HepG2 (cell line): ENCODE results near the gene CYB5B. TPM values are rescaled to one million over a fixed set of nuclear protein-coding genes. Genes with fewer than 3 reads are reported as not detected.

Source experiments
- ATAC-seq: fragments of 200-7000 bp; cut with Tn5 transposase; 3 replicates; pipeline ENCODE4 v1.9.1; 2020; ENCODE audit warnings: mild to moderate bottlenecking, moderate library complexity
- BruUV-seq: library from RNA; stranded (reverse); fragments of 400-500 nt; replicated peaks from 2 replicates; lab custom pipeline; 2021; lab: Mats Ljungman, UMichigan
- CTCF ChIA-PET: fragments of 300-600 bp; formaldehyde crosslinking; extraction: SDS; loops from one replicate; lab custom pipeline; 2021; ENCODE audit warnings: low total read pairs, inconsistent platforms, low intra/inter-chr PET ratio; lab: Yijun Ruan, JAX
- POLR2A ChIA-PET: fragments of 350-600 bp; sonication (Branson Sonifier 250); formaldehyde crosslinking; loops from one replicate; lab custom pipeline; 2020; ENCODE audit warnings: antibody characterized with exemption, inconsistent platforms; lab: Yijun Ruan, JAX
- DNase-seq: peaks from one replicate; pipeline ENCODE4 v3.0.0-alpha.2; 2015; ENCODE audit warnings: low spot score
- FAIRE-seq: peaks from 3 replicates; lab custom pipeline; 2011; peaks lifted over from hg19 to GRCh38; lab: Jason Lieb, UNC
- H2AFZ ChIP-seq: one replicate; pipeline ENCODE4 v1.6.1; 2011; ENCODE audit warnings: low read length, inconsistent platforms
- H3K27ac ChIP-seq: fragments of 300-600 bp; 3 replicates; pipeline ENCODE4 v1.8.0; 2011; ENCODE audit warnings: mixed run types, mild to moderate bottlenecking, mixed read lengths, low read length, inconsistent platforms; ENCODE audit not compliant: insufficient read depth; ENCODE audit errors: extremely low read length
- H3K27me3 ChIP-seq, 2 experiments: fragments of 200-600 bp in 1 of 2; 2 replicates in 1 of 2; 3 replicates in 1 of 2; pipeline versions ENCODE4 v1.6.0 to v1.8.0; 2011; ENCODE audit warnings: low read length in 2 of 2, mild to moderate bottlenecking in 2 of 2, moderate library complexity in 2 of 2, inconsistent platforms in 1 of 2; ENCODE audit not compliant: insufficient read depth in 2 of 2, control insufficient read depth in 1 of 2
- H3K36me3 ChIP-seq, 2 experiments: fragments of 200-600 bp in 1 of 2; replicated peaks in 1 of 2; 2 replicates in 1 of 2; 3 replicates in 1 of 2; pipeline versions ENCODE4 v1.5.1 to v1.8.0; 2011; ENCODE audit warnings: low read length in 2 of 2, inconsistent platforms in 1 of 2; ENCODE audit not compliant: insufficient read depth in 2 of 2, control insufficient read depth in 1 of 2
- H3K4me1 ChIP-seq: 2 replicates; pipeline ENCODE4 v1.5.1; 2012; ENCODE audit warnings: low read length, inconsistent platforms; ENCODE audit not compliant: insufficient read depth
- H3K4me2 ChIP-seq: 2 replicates; pipeline ENCODE4 v1.6.0; 2011; ENCODE audit warnings: low read depth, low read length, inconsistent platforms
- H3K4me3 ChIP-seq, 3 experiments: fragments of 200-600 bp in 1 of 3; sonication (generic), shearing (Covaris generic) in 1 of 3; replicated peaks in 1 of 3; 2 replicates each; pipeline ENCODE4 v1.5.1; 2011 to 2016; ENCODE audit warnings: low read length in 3 of 3, inconsistent platforms in 2 of 3, low read depth in 2 of 3, mild to moderate bottlenecking in 2 of 3, control low read depth in 1 of 3, mixed read lengths in 1 of 3; ENCODE audit not compliant: insufficient read depth in 1 of 3
- H3K79me2 ChIP-seq: one replicate; pipeline ENCODE4 v1.6.1; 2011; ENCODE audit warnings: low read length, inconsistent platforms; ENCODE audit not compliant: insufficient read depth
- H3K9ac ChIP-seq: 2 replicates; pipeline ENCODE4 v1.6.0; 2011; ENCODE audit warnings: mild to moderate bottlenecking, low read depth, low read length, inconsistent platforms; ENCODE audit not compliant: insufficient read depth
- H3K9me3 ChIP-seq: 2 replicates; pipeline ENCODE4 v1.5.1; 2012; ENCODE audit warnings: mild to moderate bottlenecking, low read length
- H4K20me1 ChIP-seq: 2 replicates; pipeline ENCODE4 v1.6.0; 2011; ENCODE audit warnings: inconsistent platforms, mild to moderate bottlenecking, low read length, moderate library complexity; ENCODE audit not compliant: insufficient read depth
- SIN3A ChIP-seq: IDR thresholded peaks from 2 replicates; pipeline ENCODE4 v1.6.1; 2011; ENCODE audit warnings: low read depth, mild to moderate bottlenecking, control low read depth, low read length, borderline replicate concordance
- SP4 ChIP-seq: sonication (generic); formaldehyde crosslinking; IDR thresholded peaks from 2 replicates; pipeline ENCODE4 v1.8.1; 2023; ENCODE audit warnings: mild to moderate bottlenecking, missing genetic modification reagents
- TMF1 ChIP-seq: sonication (generic); formaldehyde crosslinking; IDR thresholded peaks from 2 replicates; pipeline ENCODE4 v1.8.1; 2022; ENCODE audit warnings: low read depth, missing genetic modification reagents
- ZNF546 ChIP-seq: sonication (generic); formaldehyde crosslinking; conservative IDR thresholded peaks from 2 replicates; pipeline ENCODE4 v1.8.1; 2023; ENCODE audit warnings: mild to moderate bottlenecking, missing genetic modification reagents
- ZNF558 ChIP-seq: sonication (generic); formaldehyde crosslinking; IDR thresholded peaks from 2 replicates; pipeline ENCODE4 v1.9.0; 2022; ENCODE audit warnings: mild to moderate bottlenecking, missing genetic modification reagents, borderline replicate concordance
- WGBS: methylation state at CpG from one replicate; pipeline ENCODE4 v1.1.6; 2017; ENCODE audit warnings: low lambda C conversion rate; 5-methylcytosine and 5-hydroxymethylcytosine counted together
- in situ Hi-C: cut with HindIII; loops from 2 replicates; pipeline ENCODE4 v1.10.0; 2017; ENCODE audit warnings: low pct_unique_long_range_greater_than_20kb; ENCODE audit not compliant: extremely low pct_ligation_motif_present
- intact Hi-C: fragments of 100-400 bp; cut with micrococcal nuclease; formaldehyde crosslinking; loops from one replicate; pipeline ENCODE4 v1.10.0; 2022; ENCODE audit not compliant: unreplicated experiment
- polyA plus RNA-seq, 8 experiments: library from polyadenylated mRNA; depleted of rRNA in 3 of 8; stranded (reverse) in 7 of 8; unstranded in 1 of 8; fragments of >200 nt; fragmentation: Illumina TruSeq in 4 of 8; extraction: Trizol in 4 of 8; gene quantifications; 2 replicates each; pipeline versions ENCODE4 v1.2.1 to v1.2.3, GENCODE V29; 2011 to 2016; ENCODE audit warnings: low read depth in 4 of 8, missing spikeins in 1 of 8, mixed read lengths in 1 of 8; ENCODE audit not compliant: insufficient read depth in 1 of 8
- total RNA-seq, 5 experiments: library from RNA; depleted of rRNA; stranded (reverse); fragments of >200 nt; fragmentation: Illumina TruSeq; extraction: Trizol; gene quantifications; 2 replicates each; pipeline ENCODE4 v1.2.3, GENCODE V29; 2016; ENCODE audit warnings: low read depth in 1 of 5
- TF ChIP-seq, protein P1 (sequence below): IDR thresholded peaks from 2 replicates; pipeline ENCODE4 v1.6.1; 2012; ENCODE audit warnings: low read length, improper control_type of control experiment
- TF ChIP-seq, protein P2 (sequence below): sonication (generic); formaldehyde crosslinking; IDR thresholded peaks from 2 replicates; pipeline ENCODE4 v1.4.0; 2020; ENCODE audit warnings: low read depth, missing genetic modification reagents

The CYB5B gene
- total and polyA plus RNA-seq, 2 of the 13 experiments (the other 11 are each of a cell fraction or from before 2014, with no cell fraction given), result 234 to 432 TPM

DNA sequence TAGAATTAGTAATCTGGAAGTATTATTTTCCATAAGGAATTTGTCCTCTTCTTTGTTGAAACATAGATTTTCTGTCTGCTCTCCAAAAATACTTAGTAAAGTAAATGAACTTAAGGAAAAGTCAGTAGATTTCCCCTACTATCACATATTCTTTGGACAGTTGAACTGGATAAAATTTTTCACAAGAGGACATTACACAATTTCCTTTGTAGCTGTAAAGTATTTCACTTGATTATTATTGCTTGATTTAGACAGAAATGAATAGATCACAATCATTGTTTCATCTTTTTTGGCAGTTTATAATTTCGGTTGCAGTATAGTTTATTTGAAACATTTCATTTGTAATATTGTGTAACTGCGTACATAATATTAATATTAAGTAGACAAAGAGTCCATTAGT, 12.5 kb downstream of the CYB5B start:
- in situ Hi-C loops, result no loop called here
- FAIRE-seq, result no peak
- no peaks in the 10 kb centered on the region for H3K9me3 ChIP-seq
- peak overlapping the region; percentile 52; the same call in 1 of the 2 replicates for H3K4me2 ChIP-seq
- 83% methylated on average over 2 of the region's 2 CpGs for WGBS
- CTCF ChIA-PET, result no interaction called here
- H3K27me3 ChIP-seq, result no peaks in the 10 kb centered on the region
- POLR2A ChIA-PET, result interaction anchor here (1.9 kb wide), 1 partner anchor 23 kb away, joined by 5 read pairs; no protein-coding TSS in a partner anchor
- TF ChIP-seq, protein P1, sequence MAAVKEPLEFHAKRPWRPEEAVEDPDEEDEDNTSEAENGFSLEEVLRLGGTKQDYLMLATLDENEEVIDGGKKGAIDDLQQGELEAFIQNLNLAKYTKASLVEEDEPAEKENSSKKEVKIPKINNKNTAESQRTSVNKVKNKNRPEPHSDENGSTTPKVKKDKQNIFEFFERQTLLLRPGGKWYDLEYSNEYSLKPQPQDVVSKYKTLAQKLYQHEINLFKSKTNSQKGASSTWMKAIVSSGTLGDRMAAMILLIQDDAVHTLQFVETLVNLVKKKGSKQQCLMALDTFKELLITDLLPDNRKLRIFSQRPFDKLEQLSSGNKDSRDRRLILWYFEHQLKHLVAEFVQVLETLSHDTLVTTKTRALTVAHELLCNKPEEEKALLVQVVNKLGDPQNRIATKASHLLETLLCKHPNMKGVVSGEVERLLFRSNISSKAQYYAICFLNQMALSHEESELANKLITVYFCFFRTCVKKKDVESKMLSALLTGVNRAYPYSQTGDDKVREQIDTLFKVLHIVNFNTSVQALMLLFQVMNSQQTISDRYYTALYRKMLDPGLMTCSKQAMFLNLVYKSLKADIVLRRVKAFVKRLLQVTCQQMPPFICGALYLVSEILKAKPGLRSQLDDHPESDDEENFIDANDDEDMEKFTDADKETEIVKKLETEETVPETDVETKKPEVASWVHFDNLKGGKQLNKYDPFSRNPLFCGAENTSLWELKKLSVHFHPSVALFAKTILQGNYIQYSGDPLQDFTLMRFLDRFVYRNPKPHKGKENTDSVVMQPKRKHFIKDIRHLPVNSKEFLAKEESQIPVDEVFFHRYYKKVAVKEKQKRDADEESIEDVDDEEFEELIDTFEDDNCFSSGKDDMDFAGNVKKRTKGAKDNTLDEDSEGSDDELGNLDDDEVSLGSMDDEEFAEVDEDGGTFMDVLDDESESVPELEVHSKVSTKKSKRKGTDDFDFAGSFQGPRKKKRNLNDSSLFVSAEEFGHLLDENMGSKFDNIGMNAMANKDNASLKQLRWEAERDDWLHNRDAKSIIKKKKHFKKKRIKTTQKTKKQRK, result no peak
- TF ChIP-seq SP4, result no peak
- no peak for TF ChIP-seq ZNF558
- no peak for TF ChIP-seq SIN3A
- TF ChIP-seq TMF1, result no peak
- no peak for TF ChIP-seq ZNF546 (CRISPR knock-in tag)
- TF ChIP-seq, protein P2, sequence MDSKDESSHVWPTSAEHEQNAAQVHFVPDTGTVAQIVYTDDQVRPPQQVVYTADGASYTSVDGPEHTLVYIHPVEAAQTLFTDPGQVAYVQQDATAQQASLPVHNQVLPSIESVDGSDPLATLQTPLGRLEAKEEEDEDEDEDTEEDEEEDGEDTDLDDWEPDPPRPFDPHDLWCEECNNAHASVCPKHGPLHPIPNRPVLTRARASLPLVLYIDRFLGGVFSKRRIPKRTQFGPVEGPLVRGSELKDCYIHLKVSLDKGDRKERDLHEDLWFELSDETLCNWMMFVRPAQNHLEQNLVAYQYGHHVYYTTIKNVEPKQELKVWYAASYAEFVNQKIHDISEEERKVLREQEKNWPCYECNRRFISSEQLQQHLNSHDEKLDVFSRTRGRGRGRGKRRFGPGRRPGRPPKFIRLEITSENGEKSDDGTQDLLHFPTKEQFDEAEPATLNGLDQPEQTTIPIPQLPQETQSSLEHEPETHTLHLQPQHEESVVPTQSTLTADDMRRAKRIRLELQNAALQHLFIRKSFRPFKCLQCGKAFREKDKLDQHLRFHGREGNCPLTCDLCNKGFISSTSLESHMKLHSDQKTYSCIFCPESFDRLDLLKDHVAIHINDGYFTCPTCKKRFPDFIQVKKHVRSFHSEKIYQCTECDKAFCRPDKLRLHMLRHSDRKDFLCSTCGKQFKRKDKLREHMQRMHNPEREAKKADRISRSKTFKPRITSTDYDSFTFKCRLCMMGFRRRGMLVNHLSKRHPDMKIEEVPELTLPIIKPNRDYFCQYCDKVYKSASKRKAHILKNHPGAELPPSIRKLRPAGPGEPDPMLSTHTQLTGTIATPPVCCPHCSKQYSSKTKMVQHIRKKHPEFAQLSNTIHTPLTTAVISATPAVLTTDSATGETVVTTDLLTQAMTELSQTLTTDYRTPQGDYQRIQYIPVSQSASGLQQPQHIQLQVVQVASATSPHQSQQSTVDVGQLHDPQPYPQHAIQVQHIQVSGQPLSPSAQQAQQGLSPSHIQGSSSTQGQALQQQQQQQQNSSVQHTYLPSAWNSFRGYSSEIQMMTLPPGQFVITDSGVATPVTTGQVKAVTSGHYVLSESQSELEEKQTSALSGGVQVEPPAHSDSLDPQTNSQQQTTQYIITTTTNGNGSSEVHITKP (CRISPR knock-in tag), result no peak
- TF ChIP-seq, all 625 proteins: peak for 0
- no peak for DNase-seq
- H3K27ac ChIP-seq, result no peak overlapping the region
- H3K4me3 ChIP-seq, result no peak overlapping the region
- H2AFZ ChIP-seq, result no peak overlapping the region
- no peak for ATAC-seq
- no peak overlapping the region for H3K9ac ChIP-seq
- H3K79me2 ChIP-seq, result peaks cover 96% of the 10 kb centered on the region
- H3K36me3 ChIP-seq, result peaks cover 4 to 50% of the 10 kb centered on the region in 2 experiments; a peak in 4 of 5 replicates
- BruUV-seq, result no TSS peak
- intact Hi-C loops, result no loop called here
- H3K4me1 ChIP-seq, result peaks cover 93% of the 10 kb centered on the region
- H4K20me1 ChIP-seq, result peaks cover 6% of the 10 kb centered on the region
